HG02678 (cell line): ENCODE results near the gene ZNF407.

Source experiments
- ATAC-seq: cut with Tn5 transposase; IDR thresholded peaks from one replicate; pipeline ENCODE4 v1.9.1; 2021; ENCODE audit warnings: mild to moderate bottlenecking, moderate library complexity; ENCODE audit not compliant: unreplicated experiment

Gene ZNF407

GRCh38 chr18:75108579-75109318, 511.1 kb downstream of the ZNF407 start:
- no peak for ATAC-seq

GRCh38 chr18:75109319-75109691, 511.6 kb downstream of the ZNF407 start:
- no peak for ATAC-seq

- ATAC-seq: no peak
Observed at GRCh38 chr18:75109819-75110218, 512.1 kb downstream of the ZNF407 start.

- no peak for ATAC-seq
Observed at GRCh38 chr18:75110311-75110710, 512.6 kb downstream of the ZNF407 start.

GRCh38 chr18:75110846-75111415, 513.3 kb downstream of the ZNF407 start:
- no peak for ATAC-seq

- no peak for ATAC-seq
Observed at GRCh38 chr18:75111760-75112159, 514.1 kb downstream of the ZNF407 start.

- ATAC-seq: no peak
Observed at GRCh38 chr18:75112186-75113096, 514.8 kb downstream of the ZNF407 start.

- ATAC-seq: no peak
Observed at GRCh38 chr18:75113455-75113854, 515.8 kb downstream of the ZNF407 start.

- no peak for ATAC-seq
Observed at GRCh38 chr18:75114231-75114764, 516.6 kb downstream of the ZNF407 start.
